ENCODE measurements around the gene LHX2. TPM values are rescaled to one million over a fixed set of nuclear protein-coding genes. Genes with fewer than 3 reads are reported as not detected.

LHX2 gene
- total and polyA plus RNA-seq, 7 donors, result not detected

DNA sequence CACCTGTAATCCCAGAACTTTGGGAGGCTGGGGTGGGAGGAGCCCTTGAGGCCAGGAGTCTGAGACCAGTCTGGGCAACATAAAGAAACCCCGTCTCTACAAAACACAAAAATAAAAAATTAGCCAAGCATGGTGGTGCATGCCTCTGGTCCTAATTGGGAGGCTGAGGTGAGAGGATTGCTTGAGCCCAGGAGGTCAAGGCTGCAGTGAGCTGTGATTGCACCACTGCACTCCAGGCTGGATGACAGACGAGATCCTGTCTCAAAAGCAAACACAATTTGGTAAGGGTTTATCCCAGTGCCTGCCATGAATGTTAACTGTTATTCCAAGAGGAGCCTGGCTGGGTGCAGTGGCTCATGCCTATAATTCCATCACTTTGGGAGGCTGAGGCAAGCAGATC, 71.1 kb downstream of the LHX2 start:
- intact Hi-C loops (cut with DNase I), result no loop called here
- 81 to 89% (median 85%) methylated on average over 2 of the region's 2 CpGs for WGBS, 3 donors

More for the DNA sequence above, 71.1 kb downstream of the LHX2 start:
- Histone ChIP-seq H3K4me3 (no peak overlapping the region), H3K9me3 (no peaks in the 10 kb centered on the region), H3K27ac (no peak overlapping the region), H3K27me3 (ENCODE audit: insufficient read depth in 3 of 3, low read length in 2 of 3) (peaks cover 0 to 6% (median 1%) of the 10 kb centered on the region in 3 donors), H3K4me1 (no peaks in the 10 kb centered on the region), H3K36me3 (ENCODE audit: insufficient read depth in 1 of 2, low read depth in 1 of 2) (no peaks in the 10 kb centered on the region)
- TF ChIP-seq, protein P1, sequence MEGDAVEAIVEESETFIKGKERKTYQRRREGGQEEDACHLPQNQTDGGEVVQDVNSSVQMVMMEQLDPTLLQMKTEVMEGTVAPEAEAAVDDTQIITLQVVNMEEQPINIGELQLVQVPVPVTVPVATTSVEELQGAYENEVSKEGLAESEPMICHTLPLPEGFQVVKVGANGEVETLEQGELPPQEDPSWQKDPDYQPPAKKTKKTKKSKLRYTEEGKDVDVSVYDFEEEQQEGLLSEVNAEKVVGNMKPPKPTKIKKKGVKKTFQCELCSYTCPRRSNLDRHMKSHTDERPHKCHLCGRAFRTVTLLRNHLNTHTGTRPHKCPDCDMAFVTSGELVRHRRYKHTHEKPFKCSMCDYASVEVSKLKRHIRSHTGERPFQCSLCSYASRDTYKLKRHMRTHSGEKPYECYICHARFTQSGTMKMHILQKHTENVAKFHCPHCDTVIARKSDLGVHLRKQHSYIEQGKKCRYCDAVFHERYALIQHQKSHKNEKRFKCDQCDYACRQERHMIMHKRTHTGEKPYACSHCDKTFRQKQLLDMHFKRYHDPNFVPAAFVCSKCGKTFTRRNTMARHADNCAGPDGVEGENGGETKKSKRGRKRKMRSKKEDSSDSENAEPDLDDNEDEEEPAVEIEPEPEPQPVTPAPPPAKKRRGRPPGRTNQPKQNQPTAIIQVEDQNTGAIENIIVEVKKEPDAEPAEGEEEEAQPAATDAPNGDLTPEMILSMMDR (IDR thresholded peaks at IDR 0.05), result no peak
- ATAC-seq (no peak), DNase-seq (no peak)

Other genes with a start within 250 kb of the LHX2 start
- gene DENND1A, start 81.6 kb upstream of the LHX2 start, total RNA-seq, result 10 to 100 TPM; 13.2 to 17.3 (median 14.7) TPM
- 10 to 100 TPM in 1 of 3 donors, 1 to 10 TPM in 2; 6.1 to 17.3 (median 8.7) TPM for gene DENND1A, start 81.6 kb upstream of the LHX2 start, polyA plus RNA-seq
- 10 to 100 TPM in 2 of 4 donors, 1 to 10 TPM in 2; 5.3 to 16.0 (median 9.7) TPM for gene NEK6, start 246.2 kb downstream of the LHX2 start, total RNA-seq
- 1 to 10 TPM; 2.0 to 4.7 (median 4.2) TPM for gene NEK6, start 246.2 kb downstream of the LHX2 start, polyA plus RNA-seq

Data from psoas muscle (tissue), 8 donors.